Gastrocnemius medialis (tissue), 4 donors: ENCODE data around the gene CCDC71.

Experiments used
- CTCF ChIP-seq, 5 experiments: fragments of 450-650 bp in 3 of 5; fragments of 200-600 bp in 2 of 5; sonication (generic) in 2 of 5; IDR thresholded peaks in 4 of 5; conservative IDR thresholded peaks in 1 of 5; 1 replicate in 4 of 5; 2 replicates in 1 of 5; pipeline ENCODE4 v1.5.1; 2016 to 2019; ENCODE audit warnings: antibody characterized with exemption in 5 of 5, mild to moderate bottlenecking in 3 of 5, moderate library complexity in 3 of 5
- POLR2A ChIP-seq, 2 donors: fragments of 450-650 bp; IDR thresholded peaks; one replicate each; pipeline ENCODE4 v1.6.1; 2017; ENCODE audit warnings: antibody characterized with exemption in 2 of 2, mild to moderate bottlenecking in 2 of 2, moderate library complexity in 2 of 2

GRCh38 chr3:49170744-49171118 lies 4.6 kb upstream of the CCDC71 start:
- no peak for TF ChIP-seq CTCF (IDR thresholded peaks at IDR 0.05 in 4 of 5, conservative IDR thresholded peaks at IDR 0.05 in 1 of 5)
- no peak for TF ChIP-seq POLR2A (IDR thresholded peaks at IDR 0.05)
